HG03571 (cell line): ENCODE data around the gene HOXA6.
A peak's percentile ranks its signal among the peaks of the same experiment; 100 is the strongest.

ENCODE experiments used
- ATAC-seq: cut with Tn5 transposase; IDR thresholded peaks from one replicate; pipeline ENCODE4 v1.9.1; 2021; ENCODE audit not compliant: unreplicated experiment

HOXA6 gene

DNA sequence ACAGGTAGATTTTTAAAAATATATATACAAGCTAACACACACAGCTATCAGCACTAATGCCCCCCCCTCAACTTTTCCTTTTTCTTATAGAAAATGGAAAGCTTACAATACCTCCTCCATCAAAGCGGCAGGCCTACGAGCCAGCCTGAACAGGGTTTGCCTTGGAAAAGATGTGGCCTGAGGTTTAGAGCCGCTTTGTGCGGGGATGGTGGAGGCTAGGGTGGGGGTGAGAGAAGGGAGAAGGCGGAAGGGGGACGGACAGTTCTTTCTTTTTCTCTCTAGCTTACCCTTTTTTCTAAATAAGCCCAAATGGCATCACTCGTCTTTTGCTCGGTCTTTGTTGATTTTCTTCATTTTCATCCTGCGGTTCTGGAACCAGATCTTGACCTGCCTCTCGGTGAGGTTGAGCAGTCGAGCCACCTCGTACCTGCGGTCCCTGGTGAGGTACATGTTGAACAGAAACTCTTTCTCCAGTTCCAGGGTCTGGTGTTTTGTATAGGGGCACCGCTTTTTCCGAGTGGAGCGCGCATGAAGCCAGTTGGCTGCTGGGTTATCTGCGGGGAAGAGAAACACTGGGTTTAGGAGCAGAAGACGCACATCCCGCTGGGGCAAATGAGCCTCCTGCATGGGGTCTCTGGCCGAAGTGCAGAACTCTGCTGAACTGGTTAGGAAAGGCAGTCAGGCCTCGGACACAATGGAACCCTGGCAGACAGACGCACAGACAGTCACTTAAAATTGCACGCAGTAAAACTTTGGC is 15.9 kb upstream of the HOXA6 start:
- ATAC-seq = no peak

- ATAC-seq = no peak
Observed at GRCh38 chr7:27162561-27163287, 15.2 kb upstream of the HOXA6 start.

GRCh38 chr7:27161721-27162560 is 14.4 kb upstream of the HOXA6 start:
- no peak for ATAC-seq

DNA sequence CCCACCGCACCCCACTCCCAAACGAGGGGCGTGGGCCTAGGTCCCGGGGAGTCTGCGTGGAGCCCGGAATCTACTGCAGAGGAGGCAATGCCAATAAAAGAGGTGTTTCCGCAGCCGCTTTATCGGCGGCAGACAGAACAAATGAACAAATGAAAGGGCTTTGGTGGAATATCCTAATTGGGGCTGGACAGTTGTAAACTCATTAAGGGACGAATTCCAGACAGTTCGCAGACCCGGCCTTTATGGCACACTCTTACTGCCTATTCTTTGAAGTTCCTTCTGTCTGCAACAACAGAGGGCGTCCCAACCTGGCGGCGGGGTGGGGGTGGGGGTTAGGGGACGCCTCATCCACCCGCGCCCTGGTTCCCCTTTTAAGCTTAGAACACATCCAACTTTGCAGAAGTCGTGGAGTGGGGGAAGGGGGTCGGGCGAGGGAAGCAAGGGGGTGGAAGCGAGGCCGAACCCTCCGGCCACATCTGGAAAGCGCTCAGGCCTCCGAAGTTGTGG is 13.7 kb upstream of the HOXA6 start:
- no peak for ATAC-seq

DNA sequence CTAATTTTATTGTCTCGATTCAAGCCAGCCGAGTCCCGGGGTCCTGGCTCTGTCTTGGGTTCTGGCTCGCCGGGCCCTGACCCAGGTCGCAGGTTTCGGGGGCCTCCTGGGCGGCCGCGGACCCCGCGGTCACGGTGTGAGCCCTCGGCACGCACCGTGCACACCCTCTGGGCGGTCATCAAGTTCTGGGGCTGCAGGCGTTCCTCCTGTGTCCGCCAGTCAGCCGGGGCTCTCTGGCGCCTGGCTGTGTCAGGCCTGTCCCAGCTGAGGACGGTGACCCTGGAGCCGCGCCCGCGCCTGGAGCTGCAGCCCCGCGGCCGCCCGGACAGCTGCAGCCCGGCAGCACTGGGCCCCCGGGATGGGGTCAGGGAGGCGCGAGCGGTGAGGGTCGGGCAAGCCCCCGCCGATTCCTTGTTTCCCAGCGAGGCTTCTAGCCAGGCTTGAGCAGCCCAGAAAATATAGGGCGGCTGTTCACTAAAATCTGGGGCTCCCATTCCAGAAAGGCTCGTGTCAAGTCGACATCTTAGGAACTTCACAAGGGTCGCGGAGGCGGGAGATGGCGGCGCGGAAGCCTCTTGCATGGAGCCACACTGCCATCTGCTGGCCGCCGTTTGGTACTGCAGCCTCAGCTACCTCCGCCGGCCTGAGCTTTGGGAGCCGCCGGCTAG is 13.1 kb upstream of the HOXA6 start:
- peak; percentile 65 for ATAC-seq

DNA sequence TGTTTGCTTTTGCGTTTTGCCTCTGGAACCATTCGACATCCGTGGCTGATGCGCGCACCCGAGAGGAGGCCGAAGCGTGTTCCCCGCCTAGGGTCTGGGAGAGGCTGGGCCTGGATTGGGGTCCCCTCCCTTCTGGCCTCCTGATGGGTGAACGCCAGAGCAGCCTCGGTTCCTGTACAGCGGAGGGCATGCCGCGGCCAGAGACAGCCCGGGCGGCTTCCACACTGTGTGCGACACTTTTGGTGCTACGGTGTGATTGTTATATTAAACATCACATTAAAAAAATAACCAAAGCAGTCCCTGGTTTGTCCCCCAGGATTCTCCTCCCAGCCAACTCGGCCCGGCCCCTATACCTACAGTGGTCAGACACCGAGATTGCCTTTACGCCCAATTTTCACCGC is 12.6 kb upstream of the HOXA6 start:
- ATAC-seq = no peak

DNA sequence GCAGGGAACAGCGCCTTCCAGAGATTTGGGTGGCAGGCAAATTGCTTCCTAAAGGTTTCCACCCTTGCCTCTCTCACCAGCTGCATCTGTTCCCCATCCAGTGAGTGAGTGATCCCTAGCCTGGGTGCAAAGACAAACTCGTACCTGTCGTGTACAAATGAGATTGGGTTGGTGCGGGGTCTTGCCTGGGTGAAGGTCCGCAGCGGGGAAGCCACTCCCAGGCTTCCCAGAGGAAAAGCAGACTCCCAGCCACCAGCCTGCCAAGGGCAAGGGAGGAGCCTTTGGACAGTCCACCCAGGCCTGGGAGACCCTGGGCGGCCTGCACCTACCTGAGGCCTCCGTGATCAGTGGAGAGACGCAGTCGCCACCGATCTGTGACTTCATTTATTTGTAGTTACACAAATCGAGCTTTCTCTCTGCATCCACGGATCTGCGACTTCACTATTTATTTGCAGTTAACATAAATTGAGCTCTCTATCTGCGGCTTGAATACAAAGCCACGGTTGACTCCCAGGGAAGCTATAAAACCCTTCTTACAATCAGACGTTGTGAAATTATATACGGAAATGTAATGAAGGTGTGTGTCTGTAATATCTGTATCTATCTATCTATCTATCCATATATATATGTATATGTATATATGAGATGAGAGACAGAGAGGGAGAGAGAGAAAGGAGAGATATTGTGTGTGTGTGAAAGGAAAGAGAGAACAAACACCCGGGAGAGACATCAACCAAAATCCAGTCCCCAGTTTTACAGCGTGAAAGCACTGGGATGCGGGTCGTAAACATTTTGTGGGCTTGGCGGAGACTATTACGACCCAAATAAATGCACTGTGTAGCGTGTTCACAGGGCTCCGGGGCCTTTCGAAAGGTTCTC is 11.9 kb upstream of the HOXA6 start:
- ATAC-seq = no peak

DNA sequence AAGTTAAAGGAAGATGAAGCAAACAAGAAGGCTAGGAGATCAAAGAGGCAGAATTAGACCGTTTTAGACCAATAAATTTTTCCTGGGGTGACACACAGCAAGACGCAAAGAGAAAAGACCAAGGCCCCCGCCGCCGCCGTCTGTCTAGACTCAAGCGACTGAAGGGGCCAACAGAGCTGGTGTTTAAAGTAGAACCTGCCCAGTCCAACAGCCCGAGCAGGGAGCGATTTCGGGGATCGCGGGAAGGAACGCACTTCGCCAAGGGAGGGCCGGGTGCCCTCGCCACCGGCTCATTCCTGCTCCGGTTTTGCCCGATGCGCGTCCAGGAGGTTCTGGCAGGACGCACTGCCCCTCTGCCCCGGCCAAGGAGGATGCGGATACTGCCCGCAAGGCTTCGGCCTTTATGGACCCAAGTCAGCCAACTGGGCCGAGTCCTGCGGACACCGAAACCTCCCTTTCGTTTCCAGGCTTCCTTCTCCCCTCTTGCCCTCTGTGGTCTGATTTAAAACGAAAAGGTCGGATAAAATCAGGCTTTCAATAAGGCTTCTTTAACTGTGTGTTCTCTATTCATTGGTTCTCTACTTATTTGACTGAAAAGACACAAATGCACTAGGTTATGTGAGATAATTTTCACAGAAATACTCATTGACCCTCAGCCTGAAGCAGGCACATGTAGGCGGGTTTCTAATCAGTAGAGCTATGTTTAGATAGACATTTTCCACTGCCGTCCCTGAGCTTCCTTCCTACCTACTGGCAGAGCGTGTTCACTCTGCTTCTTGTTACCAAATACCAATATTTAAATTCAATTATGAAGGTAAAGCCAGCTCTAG is 11.1 kb upstream of the HOXA6 start:
- ATAC-seq = no peak

GRCh38 chr7:27157702-27158431 is 10.3 kb upstream of the HOXA6 start:
- ATAC-seq = no peak

DNA sequence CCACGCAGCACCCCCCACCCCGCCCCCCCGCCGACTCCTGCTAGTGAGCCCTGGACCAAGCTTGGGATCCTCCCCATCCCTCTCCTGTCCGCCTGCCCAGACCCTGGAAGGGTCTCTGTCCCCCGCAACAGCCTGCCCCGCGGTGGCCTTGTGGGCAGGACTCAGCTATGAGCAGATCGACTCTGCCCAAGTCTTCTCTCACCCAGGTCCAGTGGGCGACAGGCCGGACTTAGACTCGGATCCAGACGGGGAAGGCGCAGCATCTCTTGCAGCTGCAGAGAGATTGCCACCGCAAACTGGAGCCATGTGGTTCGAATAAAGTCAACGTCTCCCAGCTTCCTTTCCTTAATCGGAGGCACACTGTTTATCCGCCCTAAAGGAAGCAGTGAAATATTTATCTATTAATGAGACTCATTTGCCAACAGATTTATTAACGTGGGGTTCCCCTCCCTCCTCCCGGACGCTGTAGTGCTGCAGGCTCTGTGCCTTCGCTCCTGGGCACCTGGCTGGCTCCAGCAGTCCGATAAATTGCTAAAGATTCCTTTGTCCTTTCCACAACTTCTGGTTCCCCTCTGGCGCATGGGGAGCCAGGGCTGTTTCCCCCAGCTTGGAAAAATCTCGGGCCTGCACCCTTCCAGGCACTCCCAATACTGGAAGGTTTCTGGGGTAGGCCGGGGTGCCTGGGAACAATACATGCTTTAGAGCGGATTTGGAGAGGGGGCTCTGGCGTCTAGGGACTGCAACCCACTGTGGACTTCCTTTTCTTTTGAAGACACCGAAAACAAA is 9.5 kb upstream of the HOXA6 start:
- ATAC-seq = no peak

- ATAC-seq = no peak
Observed at GRCh38 chr7:27156508-27156898, 8.9 kb upstream of the HOXA6 start, which contains the start of gene HOXA7. Gene HOXA7, minus strand, starts transcription at chr7:27156675. Its CDS starts 130 bp downstream, at chr7:27156545.

DNA sequence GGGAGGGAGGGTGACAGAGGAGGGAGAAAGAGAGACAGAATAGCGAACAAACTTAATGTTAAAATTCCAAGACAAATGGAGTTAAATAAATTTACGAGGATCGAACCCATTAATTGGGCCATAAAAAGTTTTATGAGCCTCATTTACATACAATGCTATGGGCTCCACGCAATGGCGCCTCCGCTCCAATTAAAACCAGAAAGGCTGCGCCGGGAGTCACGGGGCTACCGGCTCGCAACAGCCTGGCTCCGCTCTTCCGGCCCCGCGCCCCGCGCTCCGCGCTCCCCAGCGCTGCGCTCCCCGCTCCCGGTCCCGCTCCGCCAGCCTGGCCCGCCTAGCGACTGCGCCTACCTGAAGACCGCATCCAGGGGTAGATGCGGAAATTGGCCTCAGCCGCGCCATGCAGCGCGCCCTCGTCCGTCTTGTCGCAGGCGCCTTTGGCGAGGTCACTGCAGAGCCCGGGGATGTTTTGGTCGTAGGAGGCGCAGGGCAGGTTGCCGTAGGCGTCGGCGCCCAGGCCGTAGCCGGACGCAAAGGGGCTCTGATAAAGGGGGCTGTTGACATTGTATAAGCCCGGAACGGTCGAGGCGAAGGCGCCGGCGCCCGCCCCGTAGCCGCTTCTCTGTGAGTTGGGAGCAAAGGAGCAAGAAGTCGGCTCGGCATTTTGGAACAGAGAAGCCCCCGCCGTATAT is 8.4 kb upstream of the HOXA6 start:
- no peak for ATAC-seq

- no peak for ATAC-seq
Observed at GRCh38 chr7:27154901-27155815, 7.6 kb upstream of the HOXA6 start.

DNA sequence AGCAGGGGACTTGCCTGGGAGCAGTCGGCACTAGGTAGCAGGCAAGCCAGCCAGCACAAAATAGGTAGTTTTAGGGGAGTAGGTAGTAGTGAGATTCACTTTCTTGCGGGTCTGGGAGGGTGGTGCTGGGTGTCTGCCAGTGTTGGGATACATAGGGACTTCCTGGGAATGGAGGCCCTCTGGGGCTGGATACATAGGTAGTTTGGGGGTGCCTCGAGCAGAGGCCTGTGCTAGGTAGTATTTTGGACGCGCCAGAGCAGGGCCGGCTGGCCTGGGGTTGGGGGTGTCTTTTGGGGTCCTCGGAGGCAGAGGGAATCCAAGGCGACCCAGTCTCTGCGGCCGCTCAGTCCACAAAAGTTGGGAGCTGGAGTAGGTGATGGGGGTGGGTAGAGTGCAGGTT is 6.8 kb upstream of the HOXA6 start:
- no peak for ATAC-seq

- no peak for ATAC-seq
Observed at GRCh38 chr7:27153526-27153925, 6.0 kb upstream of the HOXA6 start.
